Activated CD8-positive, alpha-beta memory T cell treated with anti-CD3 and anti-CD28 coated beads, Interleukin-2, amount 50 U/mL, for 1 hour (primary cell): Measurements from ENCODE around the gene ZFPM1.
"Not testable (repeated sequence)": the region's sequence is repeated elsewhere in the genome, so short reads cannot be mapped to it uniquely, and the experiment has no call there.

Experiments
- DNase-seq: peaks from one replicate; pipeline ENCODE4 v3.0.0-alpha.2; 2020; ENCODE audit errors: extremely low read depth

ZFPM1 gene

GRCh38 chr16:88453217-88453531 is at the start of gene ZFPM1:
ZFPM1 (plus strand) TSS chr16:88453280; CDS start chr16:88453639, 359 bp downstream.
- no peak for DNase-seq

GRCh38 chr16:88403794-88404581 is 49.1 kb upstream of the ZFPM1 start:
- no peak for DNase-seq

GRCh38 chr16:88404769-88405168 is 48.3 kb upstream of the ZFPM1 start:
- no peak for DNase-seq

GRCh38 chr16:88405216-88406060 is 47.6 kb upstream of the ZFPM1 start:
- no peak for DNase-seq

GRCh38 chr16:88406096-88407041 is 46.7 kb upstream of the ZFPM1 start:
- no peak for DNase-seq

- no peak for DNase-seq
Observed at GRCh38 chr16:88407042-88407420, 46.0 kb upstream of the ZFPM1 start.

- DNase-seq = no peak
Observed at GRCh38 chr16:88407807-88408206, 45.3 kb upstream of the ZFPM1 start.

- DNase-seq = no peak
Observed at GRCh38 chr16:88408561-88409142, 44.4 kb upstream of the ZFPM1 start.

- no peak for DNase-seq
Observed at GRCh38 chr16:88409296-88410065, 43.6 kb upstream of the ZFPM1 start.

GRCh38 chr16:88410297-88410968 is 42.6 kb upstream of the ZFPM1 start:
- DNase-seq = not testable (repeated sequence)

- no peak for DNase-seq
Observed at GRCh38 chr16:88411951-88412576, 41.0 kb upstream of the ZFPM1 start.

GRCh38 chr16:88412766-88413165 is 40.3 kb upstream of the ZFPM1 start:
- DNase-seq = no peak

- DNase-seq = no peak
Observed at GRCh38 chr16:88413231-88413630, 39.8 kb upstream of the ZFPM1 start.

- DNase-seq = no peak
Observed at GRCh38 chr16:88413631-88414030, 39.4 kb upstream of the ZFPM1 start.

- DNase-seq = no peak
Observed at GRCh38 chr16:88414521-88415380, 38.3 kb upstream of the ZFPM1 start.

GRCh38 chr16:88415381-88415705 is 37.7 kb upstream of the ZFPM1 start:
- no peak for DNase-seq

- no peak for DNase-seq
Observed at GRCh38 chr16:88415713-88416323, 37.3 kb upstream of the ZFPM1 start.

- DNase-seq = no peak
Observed at GRCh38 chr16:88416686-88417085, 36.4 kb upstream of the ZFPM1 start.
